Neural cell (in vitro differentiated cells): ENCODE results near the gene CEP85L. TPM values are rescaled to one million over a fixed set of nuclear protein-coding genes. Genes with fewer than 3 reads are reported as not detected.

Source experiments
- H2AFZ ChIP-seq: fragments of 200-600, 300-800 bp; sonication (generic), shearing (Covaris generic); 2 replicates; pipeline ENCODE4 v1.6.0; 2014; ENCODE audit warnings: low read depth, mild to moderate bottlenecking, antibody characterized with exemption, low read length, moderate library complexity
- H3F3A ChIP-seq: fragments of 200-600 bp; shearing (Covaris generic); 2 replicates; pipeline ENCODE4 v1.6.1; 2016; ENCODE audit warnings: mild to moderate bottlenecking, moderate library complexity, mixed read lengths, antibody characterized with exemption, low read length; ENCODE audit not compliant: insufficient read depth, poor library complexity, severe bottlenecking
- H3K27ac ChIP-seq: fragments of 200-600, 300-800 bp; sonication (generic), shearing (Covaris generic); 2 replicates; pipeline ENCODE4 v1.5.1; 2014; ENCODE audit warnings: mild to moderate bottlenecking, low read length, moderate library complexity
- H3K27me3 ChIP-seq: fragments of 300-800, 200-600 bp; sonication (generic), shearing (Covaris generic); 2 replicates; pipeline ENCODE4 v1.6.0; 2014; ENCODE audit warnings: mild to moderate bottlenecking, low read depth, low read length, moderate library complexity; ENCODE audit not compliant: insufficient read depth
- H3K36me3 ChIP-seq: fragments of 300-800, 200-600 bp; sonication (generic), shearing (Covaris generic); 2 replicates; pipeline ENCODE4 v1.5.1; 2014; ENCODE audit warnings: mild to moderate bottlenecking, antibody characterized with exemption, low read length, moderate library complexity; ENCODE audit not compliant: insufficient read depth
- H3K4me2 ChIP-seq: fragments of 300-800, 200-600 bp; sonication (generic), shearing (Covaris generic); 2 replicates; pipeline ENCODE4 v1.6.0; 2014; ENCODE audit warnings: mild to moderate bottlenecking, low read length
- H3K4me3 ChIP-seq: fragments of 300-800, 200-600 bp; sonication (generic), shearing (Covaris generic); 2 replicates; pipeline ENCODE4 v1.5.1; 2014; ENCODE audit warnings: mild to moderate bottlenecking, low read length, moderate library complexity
- H3K79me2 ChIP-seq: fragments of 200-600 bp; shearing (Covaris generic); replicated peaks from 2 replicates; pipeline ENCODE4 v1.6.0; 2014; ENCODE audit warnings: mild to moderate bottlenecking, low read length, moderate library complexity; ENCODE audit not compliant: insufficient read depth
- H3K9ac ChIP-seq: fragments of 300-800, 200-600 bp; sonication (generic), shearing (Covaris generic); 2 replicates; pipeline ENCODE4 v1.6.1; 2016; ENCODE audit warnings: mild to moderate bottlenecking, low read length, mixed read lengths
- H3K9me2 ChIP-seq: fragments of 200-600 bp; shearing (Covaris generic); 2 replicates; pipeline ENCODE4 v1.6.1; 2016; ENCODE audit warnings: mild to moderate bottlenecking, low read length, mixed read lengths; ENCODE audit not compliant: insufficient read depth
- H3K9me3 ChIP-seq: fragments of 200-600, 300-800 bp; sonication (generic), shearing (Covaris generic); 2 replicates; pipeline ENCODE4 v1.6.1; 2016; ENCODE audit warnings: mild to moderate bottlenecking, mixed run types, low read length, moderate library complexity, mixed read lengths
- H4K20me1 ChIP-seq: fragments of 200-600 bp; shearing (Covaris generic); 2 replicates; pipeline ENCODE4 v1.6.1; 2016; ENCODE audit warnings: mild to moderate bottlenecking, mixed run types; ENCODE audit not compliant: insufficient read depth
- CTCF ChIP-seq: fragments of 450-650 bp; IDR thresholded peaks from 2 replicates; pipeline ENCODE4 v1.5.1; 2014; ENCODE audit warnings: antibody characterized with exemption, mild to moderate bottlenecking, moderate library complexity; ENCODE audit not compliant: poor library complexity, severe bottlenecking
- EP300 ChIP-seq: fragments of 450-650 bp; conservative IDR thresholded peaks from 2 replicates; pipeline ENCODE4 v1.6.1; 2014; ENCODE audit warnings: antibody characterized with exemption, mild to moderate bottlenecking, moderate library complexity; ENCODE audit not compliant: poor library complexity, severe bottlenecking
- EZH2 ChIP-seq: fragments of 200-600, 300-800 bp; shearing (Covaris generic), sonication (generic); IDR thresholded peaks from 2 replicates; pipeline ENCODE4 v1.6.1; 2014; ENCODE audit warnings: antibody characterized with exemption, low read length, borderline replicate concordance, mild to moderate bottlenecking; ENCODE audit not compliant: insufficient read depth, poor library complexity, severe bottlenecking
- MXI1 ChIP-seq: fragments of 450-650 bp; conservative IDR thresholded peaks from 2 replicates; pipeline ENCODE4 v1.6.1; 2014; ENCODE audit warnings: antibody characterized with exemption, mild to moderate bottlenecking; ENCODE audit not compliant: poor library complexity, severe bottlenecking
- POLR2AphosphoS5 ChIP-seq: IDR thresholded peaks from 2 replicates; pipeline ENCODE4 v1.6.1; 2012
- RAD21 ChIP-seq: fragments of 450-650 bp; conservative IDR thresholded peaks from 2 replicates; pipeline ENCODE4 v1.6.1; 2014; ENCODE audit warnings: antibody characterized with exemption, mild to moderate bottlenecking, moderate library complexity
- REST ChIP-seq: IDR thresholded peaks from 2 replicates; pipeline ENCODE4 v1.6.1; 2012; ENCODE audit warnings: borderline replicate concordance
- SMC3 ChIP-seq: fragments of 450-650 bp; conservative IDR thresholded peaks from 2 replicates; pipeline ENCODE4 v1.6.1; 2014; ENCODE audit warnings: antibody characterized with exemption, mild to moderate bottlenecking, moderate library complexity; ENCODE audit not compliant: poor library complexity
- TAF1 ChIP-seq: IDR thresholded peaks from 2 replicates; pipeline ENCODE4 v1.6.1; 2012; ENCODE audit warnings: low read depth
- polyA plus RNA-seq: library from polyadenylated mRNA; depleted of rRNA; stranded (reverse); fragments of >200 nt; gene quantifications from 2 replicates; pipeline ENCODE4 v1.2.3, GENCODE V29; 2014

Gene CEP85L
- polyA plus RNA-seq, 1 donor from 2014 or later: 17.0 TPM

GRCh38 chr6:118679327-118679901, 28.0 kb upstream of the CEP85L start:
- H3K4me2 ChIP-seq: no peak overlapping the region

GRCh38 chr6:118678866-118679265, 27.5 kb upstream of the CEP85L start:
- no peak overlapping the region for H3K27ac ChIP-seq
- no peaks in the 10 kb centered on the region for H3K79me2 ChIP-seq
- H3K9ac ChIP-seq: no peak overlapping the region
- H2AFZ ChIP-seq: no peak overlapping the region
- H3K27me3 ChIP-seq: no peaks in the 10 kb centered on the region
- no peaks in the 10 kb centered on the region for H3K9me2 ChIP-seq
- H3K4me2 ChIP-seq: no peak overlapping the region
- H3F3A ChIP-seq: no peaks in the 10 kb centered on the region
- no peaks in the 10 kb centered on the region for H3K9me3 ChIP-seq
- H4K20me1 ChIP-seq: no peaks in the 10 kb centered on the region
- no peak overlapping the region for H3K4me3 ChIP-seq
- H3K36me3 ChIP-seq: no peaks in the 10 kb centered on the region
- TF ChIP-seq EP300 (no peak), SMC3 (no peak), CTCF (no peak), EZH2 (no peak), RAD21 (no peak), TAF1 (no peak), MXI1 (no peak)

More at GRCh38 chr6:118679327-118679901, 28.0 kb upstream of the CEP85L start:
- Histone ChIP-seq H2AFZ (no peak overlapping the region), H3K36me3 (no peaks in the 10 kb centered on the region), H3F3A (no peaks in the 10 kb centered on the region), H3K9me3 (no peaks in the 10 kb centered on the region), H3K79me2 (no peaks in the 10 kb centered on the region), H3K9me2 (no peaks in the 10 kb centered on the region), H4K20me1 (no peaks in the 10 kb centered on the region), H3K27ac (no peak overlapping the region), H3K9ac (no peak overlapping the region), H3K4me3 (no peak overlapping the region), H3K27me3 (no peaks in the 10 kb centered on the region)
- TF ChIP-seq MXI1 (no peak), POLR2AphosphoS5 (no peak), EP300 (no peak), REST (no peak), RAD21 (no peak), TAF1 (no peak), EZH2 (no peak), SMC3 (no peak), CTCF (no peak)
